ENCODE results near the gene SORCS2. TPM values are rescaled to one million over a fixed set of nuclear protein-coding genes. Genes with fewer than 3 reads are reported as not detected.

The SORCS2 gene
- total and polyA plus RNA-seq, 3 donors from 2014 or later: 2.7 to 4.6 (median 2.9) TPM

- no peaks in the 10 kb centered on the region for H3K36me3 ChIP-seq (ENCODE audit: low read depth, missing control alignments)
- 58 to 62% methylated on average over 16 to 18 of the region's 18 CpGs for WGBS, 2 donors
- no peaks in the 10 kb centered on the region for H3K27me3 ChIP-seq
- H3K9me3 ChIP-seq: no peaks in the 10 kb centered on the region
- intact Hi-C loops (cut with DNase I; ENCODE audit: low total_unique reads): no loop called here
- H3K4me3 ChIP-seq: no peak overlapping the region
- H3K4me1 ChIP-seq: peaks cover 3% of the 10 kb centered on the region
- no peak for TF ChIP-seq CTCF (IDR thresholded peaks at IDR 0.05)
- TF ChIP-seq POLR2A (IDR thresholded peaks at IDR 0.05): no peak
- no peak overlapping the region for H3K27ac ChIP-seq
- DNase-seq: no peak
Measured at GRCh38 chr4:7322166-7322991, 130.0 kb downstream of the SORCS2 start.

DNA sequence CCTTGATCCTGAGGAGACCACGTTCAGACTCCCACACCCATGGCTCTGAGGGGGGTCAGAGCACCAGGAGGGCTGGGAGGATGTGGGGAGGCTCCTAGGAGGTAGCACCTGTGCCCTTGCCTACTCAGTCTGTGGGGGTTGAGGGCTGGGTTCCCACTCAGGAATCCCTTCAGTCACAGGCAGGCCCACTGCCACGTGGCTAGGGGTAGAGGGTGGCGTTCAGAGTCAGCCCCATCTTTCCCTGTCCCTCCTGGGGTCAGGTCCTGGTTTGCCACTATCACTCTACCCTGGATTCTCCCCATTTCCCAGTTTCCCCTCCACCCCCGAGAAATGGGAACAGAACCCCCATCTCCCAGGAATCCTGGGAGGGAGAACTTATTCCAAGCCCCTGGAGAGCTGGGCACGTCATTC, 131.1 kb downstream of the SORCS2 start:
- Histone ChIP-seq H3K36me3 (ENCODE audit: low read depth, missing control alignments) (no peaks in the 10 kb centered on the region), H3K27ac (no peak overlapping the region), H3K4me1 (peaks cover 3% of the 10 kb centered on the region), H3K27me3 (no peaks in the 10 kb centered on the region), H3K4me3 (no peak overlapping the region), H3K9me3 (no peaks in the 10 kb centered on the region)
- no peak for TF ChIP-seq CTCF (IDR thresholded peaks at IDR 0.05)
- TF ChIP-seq POLR2A (IDR thresholded peaks at IDR 0.05): no peak
- intact Hi-C loops (cut with DNase I; ENCODE audit: low total_unique reads): no loop called here
- no peak for DNase-seq
- WGBS, 2 donors: 87 to 90% methylated on average over 4 to 5 of the region's 5 CpGs

- TF ChIP-seq POLR2A (IDR thresholded peaks at IDR 0.05) (no peak), CTCF (IDR thresholded peaks at IDR 0.05) (no peak)
- Histone ChIP-seq H3K27ac (no peak overlapping the region), H3K9me3 (no peaks in the 10 kb centered on the region), H3K4me1 (peaks cover 3% of the 10 kb centered on the region), H3K36me3 (ENCODE audit: low read depth, missing control alignments) (no peaks in the 10 kb centered on the region), H3K4me3 (no peak overlapping the region), H3K27me3 (no peaks in the 10 kb centered on the region)
- WGBS, 2 donors: 90 to 91% methylated on average over 12 to 16 of the region's 16 CpGs
- no peak for DNase-seq
- intact Hi-C loops (cut with DNase I; ENCODE audit: low total_unique reads): no loop called here
Measured at GRCh38 chr4:7323872-7324650, 131.7 kb downstream of the SORCS2 start.

DNA sequence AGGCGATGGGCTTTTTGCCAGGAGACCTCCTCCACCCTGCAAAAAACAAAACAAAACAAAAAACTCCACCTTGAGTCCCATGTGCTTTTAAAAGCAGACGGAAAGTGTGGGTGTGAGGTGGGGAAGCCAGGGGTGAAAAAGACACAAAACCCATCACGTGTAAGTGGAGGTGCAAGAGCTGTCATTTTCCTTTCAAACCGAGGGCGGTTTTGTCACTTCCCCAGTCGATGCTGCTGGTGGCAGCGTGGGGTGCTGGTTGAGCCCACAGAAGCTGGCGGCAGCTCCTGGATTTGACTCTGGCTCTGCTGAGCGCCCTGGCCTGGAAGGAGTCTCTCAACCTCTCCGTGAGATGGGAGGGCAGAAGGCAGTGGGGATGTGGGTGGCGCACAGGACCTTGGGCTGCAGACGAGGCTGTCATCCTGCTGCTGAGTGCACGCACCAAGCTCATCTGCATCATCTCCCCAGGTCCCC, 132.3 kb downstream of the SORCS2 start:
- H3K4me3 ChIP-seq: no peak overlapping the region
- H3K27me3 ChIP-seq: no peaks in the 10 kb centered on the region
- 70 to 80% methylated on average over 10 to 13 of the region's 13 CpGs for WGBS, 2 donors
- no peaks in the 10 kb centered on the region for H3K36me3 ChIP-seq (ENCODE audit: low read depth, missing control alignments)
- H3K9me3 ChIP-seq: no peaks in the 10 kb centered on the region
- TF ChIP-seq CTCF (IDR thresholded peaks at IDR 0.05): no peak
- TF ChIP-seq POLR2A (IDR thresholded peaks at IDR 0.05): no peak
- peaks cover 3% of the 10 kb centered on the region for H3K4me1 ChIP-seq
- intact Hi-C loops (cut with DNase I; ENCODE audit: low total_unique reads): no loop called here
- DNase-seq: no peak
- H3K27ac ChIP-seq: no peak overlapping the region
